ENCODE measurements around the gene UPK3B.
"Not testable (repeated sequence)": the region's sequence is repeated elsewhere in the genome, so short reads cannot be mapped to it uniquely, and the experiment has no call there.

Gene UPK3B

GRCh38 chr7:76513817-76514799 is 3.8 kb downstream of the UPK3B start:
- no peak for DNase-seq

- DNase-seq: no peak
Measured at GRCh38 chr7:76514926-76515771, 4.8 kb downstream of the UPK3B start.

- DNase-seq: peak; percentile 32
Measured at GRCh38 chr7:76515999-76516443, 5.7 kb downstream of the UPK3B start.

- DNase-seq: not testable (repeated sequence)
Measured at GRCh38 chr7:76516932-76517331, 6.6 kb downstream of the UPK3B start.

GRCh38 chr7:76526183-76526582 is 15.8 kb downstream of the UPK3B start:
- not testable (repeated sequence) for DNase-seq

GRCh38 chr7:76531643-76532042 is 21.3 kb downstream of the UPK3B start:
- DNase-seq: not testable (repeated sequence)

- not testable (repeated sequence) for DNase-seq
Measured at GRCh38 chr7:76543197-76543596, 32.8 kb downstream of the UPK3B start, which contains the start of gene SPDYE16. Gene SPDYE16, minus strand, starts transcription at chr7:76543297. Its CDS starts 1,838 bp downstream, at chr7:76541459.

GRCh38 chr7:76549025-76549854 is 38.9 kb downstream of the UPK3B start:
- DNase-seq: peak; percentile 88

- DNase-seq: not testable (repeated sequence)
Measured at GRCh38 chr7:76549855-76550248, 39.5 kb downstream of the UPK3B start.

GRCh38 chr7:76551992-76552391 is 41.6 kb downstream of the UPK3B start:
- not testable (repeated sequence) for DNase-seq

- not testable (repeated sequence) for DNase-seq
Measured at GRCh38 chr7:76559685-76560084, 49.3 kb downstream of the UPK3B start.

GRCh38 chr7:76560157-76560556 is 49.8 kb downstream of the UPK3B start:
- not testable (repeated sequence) for DNase-seq

GRCh38 chr7:76561342-76561741 is 51.0 kb downstream of the UPK3B start:
- not testable (repeated sequence) for DNase-seq

- not testable (repeated sequence) for DNase-seq
Measured at GRCh38 chr7:76565001-76565400, 54.6 kb downstream of the UPK3B start.
